Nephron (organoid): ENCODE data around the gene CHRM2.

Experiments used
- H3K27ac Mint-ChIP-seq, 3 experiments: 2 replicates each; pipeline ENCODE4 v1.8.0; 2020; ENCODE audit warnings: mixed read lengths in 3 of 3, mild to moderate bottlenecking in 2 of 3, moderate library complexity in 1 of 3
- H3K27me3 Mint-ChIP-seq: 2 replicates; pipeline ENCODE4 v1.8.0; 2021; ENCODE audit warnings: low read depth, mild to moderate bottlenecking, moderate library complexity, mixed read lengths
- H3K36me3 Mint-ChIP-seq: 2 replicates; pipeline ENCODE4 v1.8.0; 2020; ENCODE audit warnings: low read depth, mixed read lengths
- H3K4me1 Mint-ChIP-seq: 2 replicates; pipeline ENCODE4 v1.8.0; 2020; ENCODE audit warnings: mixed read lengths
- H3K4me3 Mint-ChIP-seq, 3 experiments: 2 replicates each; pipeline ENCODE4 v1.8.0; 2020; ENCODE audit warnings: mild to moderate bottlenecking in 3 of 3, mixed read lengths in 3 of 3, moderate library complexity in 2 of 3
- H3K9me3 Mint-ChIP-seq: 2 replicates; pipeline ENCODE4 v1.8.0; 2020; ENCODE audit warnings: mixed read lengths
- CTCF ChIP-seq, 3 experiments: fragments of 200-600 bp; sonication (generic); IDR thresholded peaks; one replicate each; pipeline ENCODE4 v1.5.0; 2021; ENCODE audit warnings: antibody characterized with exemption in 3 of 3; ENCODE audit not compliant: unreplicated experiment in 3 of 3

Gene CHRM2

GRCh38 chr7:136900005-136900404, 31.6 kb downstream of the CHRM2 start:
- H3K27ac Mint-ChIP-seq: no peak overlapping the region
- no peaks in the 10 kb centered on the region for H3K27me3 Mint-ChIP-seq
- no peak overlapping the region for H3K4me3 Mint-ChIP-seq
- no peaks in the 10 kb centered on the region for H3K9me3 Mint-ChIP-seq
- no peaks in the 10 kb centered on the region for H3K36me3 Mint-ChIP-seq
- no peaks in the 10 kb centered on the region for H3K4me1 Mint-ChIP-seq
- TF ChIP-seq CTCF (IDR thresholded peaks at IDR 0.05; ENCODE audit: unreplicated experiment in 3 of 3): no peak

- H3K4me1 Mint-ChIP-seq: no peaks in the 10 kb centered on the region
- no peak overlapping the region for H3K27ac Mint-ChIP-seq
- no peak overlapping the region for H3K4me3 Mint-ChIP-seq
- H3K27me3 Mint-ChIP-seq: no peaks in the 10 kb centered on the region
- no peaks in the 10 kb centered on the region for H3K36me3 Mint-ChIP-seq
- H3K9me3 Mint-ChIP-seq: no peaks in the 10 kb centered on the region
- no peak for TF ChIP-seq CTCF (IDR thresholded peaks at IDR 0.05; ENCODE audit: unreplicated experiment in 3 of 3)
Measured at GRCh38 chr7:136910771-136911170, 42.3 kb downstream of the CHRM2 start.

- Mint-ChIP-seq H3K9me3 (no peaks in the 10 kb centered on the region), H3K36me3 (no peaks in the 10 kb centered on the region), H3K4me3 (no peak overlapping the region), H3K27ac (no peak overlapping the region), H3K27me3 (no peaks in the 10 kb centered on the region), H3K4me1 (no peaks in the 10 kb centered on the region)
- TF ChIP-seq CTCF (IDR thresholded peaks at IDR 0.05; ENCODE audit: unreplicated experiment in 3 of 3): no peak
Measured at GRCh38 chr7:136911344-136911743, 42.9 kb downstream of the CHRM2 start.

GRCh38 chr7:136912339-136912738, 43.9 kb downstream of the CHRM2 start:
- Mint-ChIP-seq H3K36me3 (no peaks in the 10 kb centered on the region), H3K9me3 (no peaks in the 10 kb centered on the region), H3K4me3 (no peak overlapping the region), H3K27me3 (no peaks in the 10 kb centered on the region), H3K4me1 (no peaks in the 10 kb centered on the region), H3K27ac (no peak overlapping the region)
- TF ChIP-seq CTCF (IDR thresholded peaks at IDR 0.05; ENCODE audit: unreplicated experiment in 3 of 3): no peak

GRCh38 chr7:136914016-136914415, 45.6 kb downstream of the CHRM2 start:
- H3K9me3 Mint-ChIP-seq: no peaks in the 10 kb centered on the region
- H3K36me3 Mint-ChIP-seq: no peaks in the 10 kb centered on the region
- no peak overlapping the region for H3K27ac Mint-ChIP-seq
- TF ChIP-seq CTCF (IDR thresholded peaks at IDR 0.05; ENCODE audit: unreplicated experiment in 3 of 3): no peak
- no peak overlapping the region for H3K4me3 Mint-ChIP-seq
- no peaks in the 10 kb centered on the region for H3K27me3 Mint-ChIP-seq
- H3K4me1 Mint-ChIP-seq: no peaks in the 10 kb centered on the region

GRCh38 chr7:136919820-136920219, 51.4 kb downstream of the CHRM2 start:
- no peaks in the 10 kb centered on the region for H3K27me3 Mint-ChIP-seq
- H3K4me3 Mint-ChIP-seq: no peak overlapping the region
- H3K27ac Mint-ChIP-seq: no peak overlapping the region
- peaks cover 5% of the 10 kb centered on the region for H3K4me1 Mint-ChIP-seq
- no peaks in the 10 kb centered on the region for H3K9me3 Mint-ChIP-seq
- no peak for TF ChIP-seq CTCF (IDR thresholded peaks at IDR 0.05; ENCODE audit: unreplicated experiment in 3 of 3)
- H3K36me3 Mint-ChIP-seq: no peaks in the 10 kb centered on the region
